Ovary (tissue), 9 donors: ENCODE data around the gene THRB. TPM values are rescaled to one million over a fixed set of nuclear protein-coding genes. Genes with fewer than 3 reads are reported as not detected.

Experiments
- DNase-seq, 5 donors: peaks; one replicate each; pipeline ENCODE4 v3.0.0-alpha.2; 2019 to 2020
- H3K27ac ChIP-seq, 2 donors: fragments of 200-600 bp; one replicate each; pipeline versions ENCODE4 v1.5.1 to v1.8.0; 2019 to 2022
- H3K27me3 ChIP-seq: fragments of 200-600 bp; one replicate; pipeline ENCODE4 v1.8.0; 2022
- H3K36me3 ChIP-seq: fragments of 200-600 bp; sonication (generic); one replicate; pipeline ENCODE4 v1.5.1; 2019
- H3K4me1 ChIP-seq: one replicate; pipeline ENCODE4 v1.8.1; 2013; ENCODE audit warnings: mild to moderate bottlenecking, moderate library complexity; ENCODE audit not compliant: insufficient read depth
- H3K4me3 ChIP-seq: fragments of 200-600 bp; sonication (generic); one replicate; pipeline ENCODE4 v1.5.1; 2017
- H3K9me3 ChIP-seq, 2 donors: fragments of 200-600 bp in 1 of 2; sonication (generic) in 1 of 2; one replicate each; pipeline versions ENCODE4 v1.5.1 to v1.8.1; 2013 to 2019; ENCODE audit warnings: mild to moderate bottlenecking in 1 of 2, moderate library complexity in 1 of 2
- EP300 ChIP-seq: sonication (generic); formaldehyde crosslinking; IDR thresholded peaks from one replicate; pipeline ENCODE4 v1.6.1; 2017; ENCODE audit warnings: antibody characterized with exemption
- POLR2A ChIP-seq: fragments of 450-650 bp; IDR thresholded peaks from one replicate; pipeline ENCODE4 v1.6.1; 2017; ENCODE audit warnings: antibody characterized with exemption, mild to moderate bottlenecking, moderate library complexity
- WGBS, 3 donors: extraction: QIAGEN DNeasy Blood & Tissue Kit in 1 of 3; methylation state at CpG; one replicate each; pipeline versions ENCODE4 v1.1.5 to v1.1.7; 2013 to 2017; 5-methylcytosine and 5-hydroxymethylcytosine counted together
- intact Hi-C, 4 donors: fragments of 100-400 bp; cut with DNase I; formaldehyde crosslinking; loops; one replicate each; pipeline versions ENCODE4 v1.11.0 to v1.15.1; 2022 to 2023
- polyA plus RNA-seq, 2 donors: library from polyadenylated mRNA; stranded (reverse); fragments of 200-250 nt in 1 of 2; fragments of 350-450 nt in 1 of 2; fragmentation: Illumina TruSeq in 1 of 2; extraction: RNeasy Lipid Tissue Mini Kit (QIAGEN cat#74804) in 1 of 2; gene quantifications; one replicate each; pipeline ENCODE4 v1.2.3, GENCODE V29; 2013 to 2014
- total RNA-seq, 7 donors: library from RNA; depleted of rRNA in 2 of 7; stranded (reverse); fragments of >200 nt in 2 of 7; fragmentation: NEBNext Ultra II Directional in 3 of 7; extraction: Animal tissue kit (Norgen Biotek cat#: 25700) in 3 of 7; gene quantifications; one replicate each; pipeline versions ENCODE4 v1.1.0 to v1.2.4, GENCODE V29; 2016 to 2023
- TF ChIP-seq, protein P1 (sequence below), 3 donors: fragments of 450-650 bp in 2 of 3; fragments of 200-600 bp in 1 of 3; IDR thresholded peaks; one replicate each; pipeline versions ENCODE4 v1.5.1 to v1.8.0; 2016 to 2022; ENCODE audit warnings: antibody characterized with exemption in 3 of 3, mild to moderate bottlenecking in 1 of 3
- donor health status: DM: no; HTN: no; CAD: no; lungs with moderate emphysema.
- donor health status: DM: no; HTN: no; CAD: no.
- donor health status: Bipolar disorder and iron deficiency.
- donor health status: DM: yes; HTN: yes; CAD: no.
- donor health status: DM: no; HTN: no; CAD: no.
- donor health status: DM: yes; HTN: yes; CAD: no.

THRB gene
- total and polyA plus RNA-seq, 9 donors = 0.91 to 6.5 (median 3.2) TPM

DNA sequence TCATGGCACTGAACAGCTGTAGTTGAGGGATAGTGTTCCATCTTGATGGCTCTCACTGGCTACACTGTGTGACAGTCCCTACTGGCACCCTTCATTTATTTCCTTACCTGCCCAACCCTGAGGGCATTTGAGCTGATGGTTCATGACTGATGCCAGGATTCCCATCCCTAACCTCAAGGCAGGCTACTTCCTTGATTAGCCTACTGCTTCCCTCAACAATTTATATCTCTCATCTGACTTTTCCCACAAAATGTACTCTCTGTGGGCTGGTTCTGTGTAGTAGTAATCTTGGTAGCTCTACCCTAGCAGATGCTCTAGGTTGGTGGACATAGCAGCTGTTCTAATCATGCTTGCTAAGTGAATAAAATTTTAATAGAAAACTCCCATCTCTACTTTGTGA, 106.0 kb downstream of the THRB start:
- Histone ChIP-seq H3K4me3 (no peak overlapping the region), H3K27ac (no peak overlapping the region), H3K27me3 (no peaks in the 10 kb centered on the region), H3K9me3 (no peaks in the 10 kb centered on the region), H3K4me1 (peaks cover 12% of the 10 kb centered on the region), H3K36me3 (no peaks in the 10 kb centered on the region)
- intact Hi-C loops = no loop called here
- DNase-seq = no peak
- TF ChIP-seq EP300 (no peak), POLR2A (no peak)
- TF ChIP-seq, protein P1, sequence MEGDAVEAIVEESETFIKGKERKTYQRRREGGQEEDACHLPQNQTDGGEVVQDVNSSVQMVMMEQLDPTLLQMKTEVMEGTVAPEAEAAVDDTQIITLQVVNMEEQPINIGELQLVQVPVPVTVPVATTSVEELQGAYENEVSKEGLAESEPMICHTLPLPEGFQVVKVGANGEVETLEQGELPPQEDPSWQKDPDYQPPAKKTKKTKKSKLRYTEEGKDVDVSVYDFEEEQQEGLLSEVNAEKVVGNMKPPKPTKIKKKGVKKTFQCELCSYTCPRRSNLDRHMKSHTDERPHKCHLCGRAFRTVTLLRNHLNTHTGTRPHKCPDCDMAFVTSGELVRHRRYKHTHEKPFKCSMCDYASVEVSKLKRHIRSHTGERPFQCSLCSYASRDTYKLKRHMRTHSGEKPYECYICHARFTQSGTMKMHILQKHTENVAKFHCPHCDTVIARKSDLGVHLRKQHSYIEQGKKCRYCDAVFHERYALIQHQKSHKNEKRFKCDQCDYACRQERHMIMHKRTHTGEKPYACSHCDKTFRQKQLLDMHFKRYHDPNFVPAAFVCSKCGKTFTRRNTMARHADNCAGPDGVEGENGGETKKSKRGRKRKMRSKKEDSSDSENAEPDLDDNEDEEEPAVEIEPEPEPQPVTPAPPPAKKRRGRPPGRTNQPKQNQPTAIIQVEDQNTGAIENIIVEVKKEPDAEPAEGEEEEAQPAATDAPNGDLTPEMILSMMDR (IDR thresholded peaks at IDR 0.05) = no peak

DNA sequence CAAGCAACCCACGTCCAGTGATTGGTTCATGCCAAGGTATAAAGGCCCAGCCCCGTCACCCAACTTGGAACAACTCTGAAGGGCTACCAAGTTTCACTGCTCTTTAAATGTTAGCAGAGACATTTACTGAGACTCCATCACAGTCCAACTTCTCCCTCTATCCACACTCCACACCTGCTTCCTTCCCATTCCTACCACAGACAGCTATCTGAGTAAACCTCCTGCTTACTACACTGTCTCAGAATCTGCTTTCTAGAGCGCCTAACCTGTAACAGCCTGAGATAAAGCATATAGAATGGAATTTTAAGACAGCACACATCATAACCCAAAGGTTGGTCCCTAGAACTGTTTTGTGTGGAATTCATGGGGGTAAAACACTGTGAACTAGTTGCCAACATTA, 106.5 kb downstream of the THRB start:
- Histone ChIP-seq H3K4me3 (no peak overlapping the region), H3K4me1 (peaks cover 12% of the 10 kb centered on the region), H3K27me3 (no peaks in the 10 kb centered on the region), H3K27ac (no peak overlapping the region), H3K9me3 (no peaks in the 10 kb centered on the region), H3K36me3 (no peaks in the 10 kb centered on the region)
- intact Hi-C loops = no loop called here
- no peak for DNase-seq
- TF ChIP-seq, protein P1 (IDR thresholded peaks at IDR 0.05) = no peak
- no peak for TF ChIP-seq POLR2A
- no peak for TF ChIP-seq EP300
- WGBS, 3 donors = 96 to 97% (median 97%) methylated on average over 3 of the region's 3 CpGs

DNA sequence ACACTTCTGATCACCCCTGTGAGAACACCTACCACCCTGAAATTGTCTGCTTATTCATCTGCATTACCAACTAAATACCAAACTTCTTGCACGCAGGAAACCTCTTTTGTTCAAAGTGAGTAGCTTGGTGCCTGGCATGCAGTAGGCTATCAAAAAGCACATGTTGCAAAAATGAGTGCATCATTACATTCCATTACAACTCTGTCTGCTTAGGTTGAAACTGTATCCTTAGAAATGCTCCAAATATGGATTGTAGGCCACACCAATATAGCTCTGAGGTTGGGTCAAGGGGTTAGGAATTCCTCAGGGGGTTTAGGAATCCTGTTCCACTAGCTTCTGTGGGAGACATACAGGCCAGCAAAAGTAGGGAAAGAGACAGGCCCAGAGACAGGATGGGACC, 107.2 kb downstream of the THRB start:
- Histone ChIP-seq H3K4me1 (peaks cover 12% of the 10 kb centered on the region), H3K4me3 (no peak overlapping the region), H3K27me3 (no peaks in the 10 kb centered on the region), H3K36me3 (no peaks in the 10 kb centered on the region), H3K27ac (no peak overlapping the region), H3K9me3 (no peaks in the 10 kb centered on the region)
- TF ChIP-seq POLR2A = no peak
- no peak for TF ChIP-seq EP300
- TF ChIP-seq, protein P1 (IDR thresholded peaks at IDR 0.05) = no peak
- intact Hi-C loops = no loop called here
- no peak for DNase-seq
- whole genome bisulfite sequencing, 3 donors = 88 to 91% (median 90%) methylated on average over 1 of the region's 1 CpG

DNA sequence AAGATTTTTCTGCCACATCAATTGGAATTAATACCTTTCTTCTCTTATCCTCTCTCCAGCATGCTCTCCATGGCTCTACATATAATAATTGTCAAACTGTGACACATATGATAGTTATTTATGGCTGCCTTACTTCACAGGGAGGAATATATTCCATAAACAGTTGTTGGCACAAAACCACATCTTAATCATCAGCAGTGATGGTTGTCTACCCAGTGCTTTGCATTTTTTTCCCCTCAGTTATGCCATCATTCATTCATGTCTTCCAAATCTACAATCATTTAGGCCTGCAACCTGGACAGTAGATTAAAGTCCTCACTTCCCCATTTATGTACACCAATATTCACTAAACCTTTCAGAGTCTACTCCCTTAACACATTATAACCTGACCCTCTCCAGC, 107.7 kb downstream of the THRB start:
- intact Hi-C loops = no loop called here
- H3K27ac ChIP-seq = no peak overlapping the region
- no peaks in the 10 kb centered on the region for H3K9me3 ChIP-seq
- no peaks in the 10 kb centered on the region for H3K27me3 ChIP-seq
- H3K4me1 ChIP-seq = peaks cover 12% of the 10 kb centered on the region
- TF ChIP-seq, protein P1 (IDR thresholded peaks at IDR 0.05) = no peak
- no peak for TF ChIP-seq POLR2A
- no peak for TF ChIP-seq EP300
- H3K36me3 ChIP-seq = no peaks in the 10 kb centered on the region
- DNase-seq = no peak
- no peak overlapping the region for H3K4me3 ChIP-seq

DNA sequence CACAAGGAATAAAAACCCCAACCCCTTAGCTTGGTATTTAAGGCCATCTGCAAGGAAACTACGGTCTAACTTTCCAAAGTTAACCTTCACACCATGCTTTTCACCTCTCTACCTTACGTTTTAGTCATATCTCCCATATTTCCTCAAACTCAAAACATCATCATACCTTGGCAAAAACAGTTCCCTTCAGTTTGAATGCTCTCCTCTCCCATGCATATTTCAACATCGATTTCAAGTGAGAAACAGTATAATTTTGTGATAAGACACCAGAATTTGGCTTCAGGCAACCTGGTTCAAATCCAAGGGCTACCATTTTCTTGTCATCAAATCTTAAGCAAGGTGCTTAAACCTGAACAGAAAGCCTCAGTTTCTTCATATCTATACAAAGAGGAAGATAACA, 108.2 kb downstream of the THRB start:
- DNase-seq = no peak
- H3K9me3 ChIP-seq = no peaks in the 10 kb centered on the region
- H3K27me3 ChIP-seq = no peaks in the 10 kb centered on the region
- no peaks in the 10 kb centered on the region for H3K36me3 ChIP-seq
- intact Hi-C loops = no loop called here
- 62 to 68% (median 67%) methylated on average over 3 of the region's 3 CpGs for WGBS, 3 donors
- H3K4me3 ChIP-seq = no peak overlapping the region
- H3K27ac ChIP-seq = no peak overlapping the region
- no peak for TF ChIP-seq POLR2A
- TF ChIP-seq, protein P1 (IDR thresholded peaks at IDR 0.05) = no peak
- H3K4me1 ChIP-seq = peaks cover 12% of the 10 kb centered on the region
